ENCODE data around the gene HERPUD2. TPM values are rescaled to one million over a fixed set of nuclear protein-coding genes. Genes with fewer than 3 reads are reported as not detected.

Gene HERPUD2
- total and polyA plus RNA-seq, 2 of the 4 experiments (the other 2 are of a cell fraction), result 22.2 to 27.2 TPM

DNA sequence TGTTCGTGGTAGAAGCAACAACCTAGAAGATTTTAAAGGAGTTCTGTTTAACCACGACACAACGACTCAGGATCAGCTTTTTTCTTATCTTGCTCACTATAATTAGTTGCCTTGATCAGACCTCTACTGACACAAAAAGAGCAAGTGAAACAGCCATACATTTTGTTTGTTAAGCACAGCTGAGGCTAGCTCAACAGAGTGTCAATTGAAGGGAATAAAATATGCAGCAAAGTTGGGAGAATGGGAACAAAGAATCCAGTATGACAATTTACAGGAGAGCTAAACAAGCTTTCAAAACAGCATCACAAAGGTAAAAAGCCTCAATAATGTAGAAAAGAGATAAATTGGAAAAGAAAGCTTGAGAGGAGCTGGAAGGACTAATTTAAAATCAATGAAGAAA, 40.5 kb upstream of the HERPUD2 start:
- Histone ChIP-seq H2AK5ac (ENCODE audit: low read depth, low read length) (no peak overlapping the region), H3K4ac (ENCODE audit: low read depth, low read length) (no peak overlapping the region), H3K56ac (ENCODE audit: extremely low read depth, insufficient read depth, low read length) (no peak overlapping the region), H2BK120ac (ENCODE audit: low read depth, low read length) (no peak overlapping the region), H3K14ac (replicated peaks; ENCODE audit: low read depth, low read length) (no peak overlapping the region), H2BK5ac (ENCODE audit: low read depth, low read length, poor library complexity, severe bottlenecking) (no peak overlapping the region), H3K9ac (ENCODE audit: low read depth, low read length) (no peak overlapping the region), H2BK15ac (ENCODE audit: low read depth, low read length) (no peak overlapping the region), H2AK9ac (replicated peaks; ENCODE audit: low read depth, low read length, poor library complexity) (no peak overlapping the region), H3K9me3 (ENCODE audit: control insufficient read depth, insufficient read depth, low read length) (no peaks in the 10 kb centered on the region), H2AFZ (replicated peaks; ENCODE audit: low read length, poor library complexity) (no peak overlapping the region), H3K27me3 (ENCODE audit: control insufficient read depth, insufficient read depth, low read length) (no peaks in the 10 kb centered on the region; the same call in 1 of the 2 replicates), H3K79me1 (ENCODE audit: low read depth in 1 of 2, low read length in 2 of 2) (no peaks in the 10 kb centered on the region), H3K27ac (ENCODE audit: insufficient read depth, low read length) (no peak overlapping the region), H3K18ac (ENCODE audit: low read depth, low read length) (no peak overlapping the region), H3K9me1 (ENCODE audit: insufficient read depth, low read length) (no peaks in the 10 kb centered on the region), H3K4me3 (ENCODE audit: insufficient read depth, low read depth, low read length) (no peak overlapping the region), H4K8ac (ENCODE audit: low read depth in 2 of 2, low read length in 2 of 2) (no peak overlapping the region), H3K36me3 (ENCODE audit: control insufficient read depth, insufficient read depth, low read length) (no peaks in the 10 kb centered on the region), H4K20me1 (ENCODE audit: insufficient read depth, low read length) (no peaks in the 10 kb centered on the region), H3K4me2 (ENCODE audit: low read depth, low read length) (no peak overlapping the region), H4K5ac (ENCODE audit: low read depth, low read length) (no peak overlapping the region), H3K4me1 (ENCODE audit: control insufficient read depth, insufficient read depth, low read length) (no peaks in the 10 kb centered on the region), H2BK20ac (ENCODE audit: low read depth, low read length) (no peak overlapping the region), H4K91ac (ENCODE audit: insufficient read depth, low read depth, low read length) (no peak overlapping the region), H3K23ac (ENCODE audit: low read depth, low read length) (no peak overlapping the region)
- intact Hi-C loops (cut with micrococcal nuclease) (no loop called here), dilution Hi-C loops (cut with HindIII; ENCODE audit: low sequenced_read_pairs, unreplicated experiment) (no loop called here), in situ Hi-C loops (cut with MboI; ENCODE audit: low sequenced_read_pairs) (no loop called here)
- POLR2A ChIA-PET (ENCODE audit: unreplicated experiment), result no interaction called here
- no peak for TF ChIP-seq NFE2L2 (IDR thresholded peaks at IDR 0.05; ENCODE audit: low read depth, low read length)
- TF ChIP-seq FOS (IDR thresholded peaks at IDR 0.05; ENCODE audit: low read depth, low read length), result no peak
- TF ChIP-seq, protein P1, sequence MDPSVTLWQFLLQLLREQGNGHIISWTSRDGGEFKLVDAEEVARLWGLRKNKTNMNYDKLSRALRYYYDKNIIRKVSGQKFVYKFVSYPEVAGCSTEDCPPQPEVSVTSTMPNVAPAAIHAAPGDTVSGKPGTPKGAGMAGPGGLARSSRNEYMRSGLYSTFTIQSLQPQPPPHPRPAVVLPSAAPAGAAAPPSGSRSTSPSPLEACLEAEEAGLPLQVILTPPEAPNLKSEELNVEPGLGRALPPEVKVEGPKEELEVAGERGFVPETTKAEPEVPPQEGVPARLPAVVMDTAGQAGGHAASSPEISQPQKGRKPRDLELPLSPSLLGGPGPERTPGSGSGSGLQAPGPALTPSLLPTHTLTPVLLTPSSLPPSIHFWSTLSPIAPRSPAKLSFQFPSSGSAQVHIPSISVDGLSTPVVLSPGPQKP (IDR thresholded peaks at IDR 0.05; ENCODE audit: borderline replicate concordance, low read depth, low read length), result no peak
- no TSS peak for BruUV-seq (replicated peaks)
- no peak for ATAC-seq (ENCODE audit: low read depth)
- WGBS, 2 experiments (ENCODE audit: extremely low coverage in 2 of 2, insufficient read length in 1 of 2), result no CpG with 5 or more reads among the region's 3 CpGs
- no peak for DNase-seq
- CTCF ChIA-PET, result interaction anchor here (1.1 to 1.3 kb wide), 2 partner anchors 13 kb away, joined by 3 read pairs; no protein-coding TSS in a partner anchor
